Muscle of arm (tissue), 14 donors: Measurements from ENCODE around the gene FUT3. TPM values are rescaled to one million over a fixed set of nuclear protein-coding genes. Genes with fewer than 3 reads are reported as not detected.
"Not testable (repeated sequence)": the region's sequence is repeated elsewhere in the genome, so short reads cannot be mapped to it uniquely, and the experiment has no call there.

Experiments used
- DNase-seq: peaks from one replicate; pipeline ENCODE4 v3.0.0-alpha.2; 2013
- long read RNA-seq, 11 donors: transcript quantifications; one replicate each; lab custom pipeline, GENCODE V29; 2026
- polyA plus RNA-seq, 12 donors: library from polyadenylated mRNA; unstranded; fragments of 120-200 nt; gene quantifications; one replicate each; pipeline ENCODE4 v1.2.1, GENCODE V29; 2013; ENCODE audit not compliant: insufficient read length in 12 of 12

Gene FUT3
- polyA plus RNA-seq = 1 to 10 TPM in 1 of 12 donors, under 1 TPM in 5, not detected in 6; 0.15 to 1.4 (median 0.42) TPM
- long read RNA-seq, donor 1, partial matches to known transcripts = 0 of 1 reads
- long read RNA-seq, donor 1, other reads (novel, unspliced or antisense) = 0 of 1 reads
- long read RNA-seq, donor 2 = 0 reads
- long read RNA-seq, donor 3 = 0 reads
- long read RNA-seq, donor 4 = 0 reads
- long read RNA-seq, donor 5 = 0 reads
- long read RNA-seq, donor 6 = 0 reads
- long read RNA-seq, donor 7 = 0 reads
- long read RNA-seq, donor 8 = 0 reads
- long read RNA-seq, donor 9 = 0 reads
- long read RNA-seq, donor 10 = 0 reads
- long read RNA-seq, donor 11 = 0 reads

DNA sequence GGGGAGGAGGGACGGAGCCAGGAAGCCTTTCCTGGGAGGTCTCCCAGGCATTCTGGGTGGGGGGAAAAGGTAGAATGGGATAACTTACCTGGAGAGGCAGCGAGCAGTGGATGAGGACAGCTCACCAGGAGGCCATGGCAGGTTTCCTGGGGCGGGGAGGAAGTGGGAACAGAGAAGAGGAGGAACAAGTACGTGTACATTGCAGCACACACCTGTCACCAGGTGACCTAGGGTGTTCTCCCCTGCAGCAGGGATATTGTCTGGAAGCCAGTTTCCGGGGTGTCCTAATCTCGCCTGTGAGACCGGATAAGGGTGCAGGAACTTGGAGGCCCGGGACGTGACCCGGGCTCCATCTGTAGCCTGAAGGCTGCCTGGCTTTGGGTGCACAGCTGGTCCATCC is at the start of gene FUT3:
FUT3 (minus strand) TSS at position 148 of the 400 bp plus-strand sequence.
- no peak for DNase-seq

GRCh38 chr19:5900976-5901375 is 49.7 kb upstream of the FUT3 start:
- DNase-seq = no peak

DNA sequence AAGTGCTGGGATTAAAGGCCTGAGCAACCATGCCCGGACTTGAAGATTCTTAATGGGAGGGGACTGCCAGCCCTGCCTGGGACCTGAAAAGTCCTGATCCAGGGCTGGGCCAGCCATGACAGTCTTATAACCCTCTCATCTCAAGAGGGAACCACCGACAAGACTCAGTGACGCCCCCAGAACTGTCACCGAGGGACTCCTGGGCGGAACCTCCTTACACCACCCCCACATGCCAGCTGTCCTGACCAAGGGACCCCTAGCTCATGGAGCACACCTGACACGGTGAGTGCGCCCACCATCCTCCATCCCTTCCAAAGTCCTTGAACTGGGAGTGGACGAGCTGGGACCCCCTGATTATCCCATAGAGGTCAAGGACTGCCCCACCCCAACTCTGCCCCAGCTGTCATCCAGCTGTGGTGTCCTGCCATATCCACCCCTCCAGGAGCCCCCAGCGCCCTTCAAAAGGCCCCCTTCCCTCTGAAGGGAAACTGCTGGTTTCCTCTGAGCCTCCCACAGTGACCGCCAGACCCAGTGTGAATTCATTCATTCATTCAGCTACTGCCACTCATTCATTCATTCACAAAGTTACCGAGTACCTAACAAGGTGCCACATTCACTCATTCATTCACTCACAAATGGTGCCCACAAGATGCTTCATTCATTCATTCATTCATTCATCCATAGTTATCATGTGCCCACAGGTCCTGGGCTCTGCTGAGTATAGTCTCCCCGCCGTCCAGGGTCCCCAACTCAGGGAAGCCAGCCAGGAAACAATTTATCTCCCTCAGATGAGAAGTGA is 48.7 kb upstream of the FUT3 start:
- DNase-seq = no peak

- no peak for DNase-seq
Measured at GRCh38 chr19:5897189-5897969, 46.1 kb upstream of the FUT3 start.

DNA sequence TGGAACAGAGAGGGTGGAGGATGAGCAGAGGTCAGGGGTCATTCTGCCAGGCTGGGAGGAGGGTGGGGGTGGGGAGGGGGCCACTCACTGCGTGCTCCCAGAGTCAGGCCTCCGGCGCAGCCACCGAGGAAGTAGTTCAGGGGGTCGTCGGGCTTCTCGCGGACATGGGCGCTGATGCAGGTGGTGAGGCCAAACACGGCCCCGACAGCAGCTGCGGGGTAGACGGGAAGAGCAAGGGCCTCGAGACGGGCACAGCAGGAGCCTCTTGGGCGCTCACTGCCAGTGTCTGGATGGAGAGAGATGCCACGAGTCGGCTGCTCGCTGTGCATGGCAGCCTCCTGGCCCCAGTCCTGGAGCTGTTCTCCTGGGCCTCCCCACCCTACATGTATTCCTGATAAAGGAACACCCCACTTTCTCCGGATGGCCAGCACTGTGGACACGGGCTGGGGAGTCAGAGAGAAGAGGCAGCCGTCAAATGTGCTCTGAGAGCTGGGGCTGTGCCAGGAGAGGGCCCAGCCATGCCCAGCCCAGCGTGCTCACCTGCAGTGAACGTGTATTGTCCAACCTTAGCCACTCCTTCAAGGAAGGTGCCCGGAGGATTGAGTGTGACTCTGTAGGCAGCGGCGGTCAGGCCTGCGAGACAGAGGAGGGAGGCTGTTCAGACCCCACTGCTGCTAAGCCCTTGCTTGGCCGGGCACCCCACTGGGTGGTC is 45.3 kb upstream of the FUT3 start:
- no peak for DNase-seq

- DNase-seq = no peak
Measured at GRCh38 chr19:5895890-5896289, 44.6 kb upstream of the FUT3 start.

DNA sequence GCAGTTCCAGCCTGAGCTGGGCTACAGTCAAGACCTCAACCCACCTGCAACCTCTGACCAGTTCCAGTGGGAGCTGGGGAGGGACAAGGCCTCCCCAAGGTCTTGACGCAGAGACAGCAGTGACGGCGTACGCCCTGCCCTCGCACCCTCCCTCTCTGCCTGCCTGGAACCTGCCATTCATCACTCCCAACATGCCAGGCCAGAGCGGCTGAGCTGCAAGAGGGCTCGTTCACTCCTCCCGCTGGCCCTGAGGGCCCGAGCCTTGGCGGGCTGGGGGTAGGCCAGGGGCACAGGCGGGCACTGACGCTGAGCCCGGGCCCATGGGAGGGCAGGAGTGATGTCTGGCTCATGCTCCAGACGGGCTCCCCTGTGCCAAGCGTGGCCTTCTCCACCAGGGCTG is 44.2 kb upstream of the FUT3 start:
- no peak for DNase-seq

DNA sequence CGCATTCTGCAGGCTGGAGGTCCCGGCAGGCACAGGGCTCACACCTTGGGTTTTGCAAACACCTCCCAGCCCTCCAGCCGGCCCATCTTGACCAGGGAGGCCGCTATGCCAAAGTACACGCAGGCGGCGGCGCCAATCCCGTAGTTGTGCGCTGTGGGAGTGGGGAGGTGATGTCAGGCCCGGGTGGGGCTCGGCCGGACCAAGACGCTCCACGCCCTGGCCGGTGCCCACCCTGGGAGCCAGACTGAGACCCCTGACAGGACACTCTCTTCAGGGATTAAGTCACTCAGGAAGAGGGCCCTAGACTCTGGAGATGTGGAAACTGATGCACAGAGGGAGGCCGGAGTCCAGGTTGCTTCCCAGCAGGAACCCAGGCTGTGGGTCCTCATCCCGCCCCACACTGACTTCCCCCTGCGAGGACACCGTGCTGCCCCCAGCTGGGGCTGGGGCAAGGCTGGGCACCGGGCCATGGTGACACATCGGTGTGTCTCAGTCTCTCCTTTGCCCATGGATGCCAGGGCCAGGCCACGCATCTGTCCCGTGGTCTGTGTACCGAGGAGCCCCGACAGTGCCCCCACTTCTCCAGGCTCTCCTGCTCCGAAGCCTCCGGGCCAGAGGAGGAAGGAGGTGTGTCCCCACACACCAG is 43.6 kb upstream of the FUT3 start:
- DNase-seq = no peak

DNA sequence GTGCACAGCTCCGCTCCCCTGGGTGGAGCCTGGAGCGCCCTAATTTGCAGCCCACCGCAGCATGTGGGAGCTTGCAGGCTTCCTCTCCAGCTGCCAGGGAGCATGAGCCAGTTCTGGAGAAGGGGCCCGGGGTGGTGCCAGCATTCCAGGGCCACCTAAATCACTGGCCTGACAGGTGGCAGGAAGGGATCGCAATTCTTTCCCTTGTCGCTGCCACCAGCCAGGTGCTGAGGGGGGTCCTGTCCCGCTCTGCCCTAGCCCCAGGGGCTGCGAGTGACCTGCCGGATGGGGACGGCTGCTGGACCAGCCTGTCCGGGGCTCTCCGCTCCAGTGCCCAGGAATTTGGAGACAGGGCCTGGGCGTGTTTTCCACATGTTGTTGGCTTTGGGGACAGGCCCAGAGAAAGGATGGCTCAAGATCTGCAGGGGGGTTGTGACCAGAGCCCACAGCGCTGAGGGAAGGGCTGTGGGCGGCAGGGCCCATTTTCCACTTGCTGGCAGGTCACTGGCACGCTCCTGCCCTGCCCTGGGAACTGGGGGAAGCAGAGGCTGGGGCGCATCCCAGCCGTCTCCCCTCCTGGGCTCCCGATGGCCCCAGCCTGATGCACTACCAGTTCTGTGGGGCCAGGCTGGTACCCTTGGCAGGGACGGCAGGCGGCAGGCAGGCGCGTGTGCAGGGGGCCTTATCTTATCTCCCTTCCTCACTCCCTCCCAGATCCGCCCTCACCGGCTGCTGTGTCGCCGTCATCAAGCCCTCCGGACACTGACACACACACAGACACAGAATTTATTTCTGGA is 42.9 kb upstream of the FUT3 start:
- DNase-seq = no peak

GRCh38 chr19:5893296-5893903 is 42.2 kb upstream of the FUT3 start:
- no peak for DNase-seq

DNA sequence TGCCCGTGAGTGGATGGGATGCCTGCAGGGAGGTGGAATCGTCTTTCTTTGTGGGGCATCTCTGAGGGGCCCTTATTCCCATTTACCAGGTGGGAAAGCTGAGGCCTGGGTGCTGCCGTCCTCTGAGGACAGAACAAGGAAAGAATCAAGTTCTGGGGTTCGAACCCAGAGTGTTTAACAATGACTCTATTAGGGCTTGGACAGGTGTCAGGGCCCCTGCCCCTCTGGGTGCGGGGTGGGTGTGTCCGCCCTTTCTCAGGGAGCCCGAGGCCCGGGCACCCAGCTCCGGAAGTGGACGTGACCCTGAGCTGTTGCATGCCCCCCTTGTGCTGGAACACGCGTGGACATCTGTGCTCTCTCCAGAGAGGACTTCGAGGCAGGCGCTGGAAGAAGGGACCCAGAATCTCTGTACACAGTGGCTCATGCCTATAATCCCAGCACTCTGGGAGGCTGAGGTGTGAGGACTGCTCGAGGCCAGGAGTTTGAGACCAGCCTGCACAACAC is 41.6 kb upstream of the FUT3 start:
- DNase-seq = no peak

- DNase-seq = no peak
Measured at GRCh38 chr19:5891938-5892771, 40.9 kb upstream of the FUT3 start.

DNA sequence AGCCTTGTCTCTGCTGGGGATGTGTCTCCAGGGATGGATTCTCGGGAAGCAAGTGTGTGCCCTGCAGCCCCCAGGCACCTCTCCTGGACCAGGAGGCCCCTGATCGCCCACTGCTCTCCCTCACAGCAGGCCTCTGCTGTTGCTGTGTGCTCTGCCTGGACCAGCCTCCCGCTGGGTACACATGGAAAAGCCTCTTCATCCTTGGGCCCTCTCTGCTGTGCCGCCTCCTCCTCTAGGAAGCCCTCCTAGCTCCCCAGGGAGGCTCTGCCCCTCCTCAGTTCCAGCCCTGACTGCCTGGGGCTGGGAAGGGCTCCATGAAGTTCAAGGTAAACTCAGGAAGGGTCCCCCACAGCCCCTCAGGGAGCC is 40.3 kb upstream of the FUT3 start:
- no peak for DNase-seq

- DNase-seq = no peak
Measured at GRCh38 chr19:5890099-5890498, 38.9 kb upstream of the FUT3 start.

DNA sequence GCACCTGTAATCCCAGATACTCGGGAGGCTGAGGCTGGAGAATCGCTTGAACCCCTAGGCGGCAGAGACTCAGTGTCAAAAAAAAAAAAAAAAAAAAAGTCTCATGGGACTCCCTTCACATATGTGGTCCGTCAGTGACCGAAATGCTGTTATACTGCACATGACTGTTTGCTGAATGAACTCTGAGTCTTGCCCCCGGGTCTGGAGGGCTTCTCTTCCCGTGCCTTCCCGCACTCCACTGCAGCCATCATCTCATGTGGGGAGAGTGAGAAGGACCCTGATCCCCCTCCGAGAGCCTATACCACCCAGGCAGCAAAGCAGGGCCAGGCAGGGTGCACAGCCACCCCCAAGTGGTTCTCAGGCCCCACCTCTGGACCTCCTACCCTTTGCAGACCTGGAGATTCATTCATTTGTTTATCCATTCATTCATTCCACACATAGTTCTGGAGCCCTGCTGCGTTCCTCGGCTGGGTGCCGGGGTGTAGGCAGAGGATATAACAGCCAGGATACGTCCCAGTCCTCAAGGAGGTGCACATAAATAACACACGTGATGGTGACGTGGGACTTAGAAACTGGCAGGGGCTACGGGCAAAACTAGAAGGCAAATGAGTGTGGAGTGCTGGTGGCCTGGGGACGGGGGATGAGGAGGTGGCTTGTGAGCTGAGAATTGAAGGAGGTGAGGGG is 38.2 kb upstream of the FUT3 start:
- DNase-seq = no peak

DNA sequence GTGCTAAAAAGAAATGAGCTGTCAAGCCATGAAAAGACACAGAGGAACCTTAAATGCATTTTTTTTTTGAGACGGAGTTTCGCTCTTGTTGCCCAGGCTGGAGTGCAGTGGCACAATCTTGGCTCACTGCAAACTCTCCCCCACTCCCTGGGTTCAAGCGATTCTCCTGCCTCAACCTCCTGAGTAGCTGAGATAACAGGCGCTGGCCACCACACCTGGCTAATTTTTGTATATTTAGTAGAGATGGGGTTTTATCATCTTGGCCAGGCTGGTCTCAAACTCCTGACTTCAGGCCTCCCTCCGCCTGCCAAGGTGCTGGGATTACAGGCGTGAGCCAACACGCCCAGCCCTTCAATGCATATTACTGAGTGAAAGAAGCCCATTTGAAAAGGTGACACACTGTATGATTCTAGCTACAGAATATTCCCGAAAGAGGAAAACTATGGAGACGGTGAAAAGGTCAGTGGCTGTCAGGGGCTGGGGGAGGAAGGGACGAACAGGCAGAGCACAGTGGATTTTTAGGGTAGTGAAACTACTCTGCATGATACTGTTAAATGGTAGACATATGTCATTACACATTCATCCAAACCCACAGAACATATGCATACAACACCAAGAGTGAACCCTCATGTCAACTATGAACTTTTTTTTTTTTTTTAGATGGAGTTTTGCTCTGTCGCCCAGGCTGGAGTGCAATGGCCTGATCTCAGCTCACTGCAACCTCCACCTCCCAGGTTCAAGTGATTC is 33.0 kb upstream of the FUT3 start:
- DNase-seq = not testable (repeated sequence)

GRCh38 chr19:5883157-5883873 is 32.1 kb upstream of the FUT3 start:
- not testable (repeated sequence) for DNase-seq
